ENCODE results near the gene TMC8. TPM values are rescaled to one million over a fixed set of nuclear protein-coding genes. Genes with fewer than 3 reads are reported as not detected.
A peak's percentile ranks its signal among the peaks of the same experiment; 100 is the strongest.

Gene TMC8
- total RNA-seq, 1 donor from 2014 or later: 0.85 TPM

DNA sequence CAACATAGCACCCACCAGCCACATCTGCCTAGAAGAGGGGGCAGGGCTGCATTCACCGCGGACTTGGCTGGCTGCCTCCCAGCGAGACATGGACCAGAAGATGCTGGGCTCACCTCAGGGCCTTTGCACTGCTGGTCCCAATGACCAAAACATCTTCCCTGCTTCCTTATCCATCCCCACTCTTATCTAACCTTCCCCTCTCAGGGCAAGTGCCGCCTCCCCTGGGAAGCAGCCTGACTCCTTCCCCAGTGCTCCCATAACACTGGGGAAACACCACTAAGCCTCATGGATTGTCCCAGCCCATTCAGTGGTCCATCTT lies 7.7 kb upstream of the TMC8 start:
- TF ChIP-seq, protein P1, sequence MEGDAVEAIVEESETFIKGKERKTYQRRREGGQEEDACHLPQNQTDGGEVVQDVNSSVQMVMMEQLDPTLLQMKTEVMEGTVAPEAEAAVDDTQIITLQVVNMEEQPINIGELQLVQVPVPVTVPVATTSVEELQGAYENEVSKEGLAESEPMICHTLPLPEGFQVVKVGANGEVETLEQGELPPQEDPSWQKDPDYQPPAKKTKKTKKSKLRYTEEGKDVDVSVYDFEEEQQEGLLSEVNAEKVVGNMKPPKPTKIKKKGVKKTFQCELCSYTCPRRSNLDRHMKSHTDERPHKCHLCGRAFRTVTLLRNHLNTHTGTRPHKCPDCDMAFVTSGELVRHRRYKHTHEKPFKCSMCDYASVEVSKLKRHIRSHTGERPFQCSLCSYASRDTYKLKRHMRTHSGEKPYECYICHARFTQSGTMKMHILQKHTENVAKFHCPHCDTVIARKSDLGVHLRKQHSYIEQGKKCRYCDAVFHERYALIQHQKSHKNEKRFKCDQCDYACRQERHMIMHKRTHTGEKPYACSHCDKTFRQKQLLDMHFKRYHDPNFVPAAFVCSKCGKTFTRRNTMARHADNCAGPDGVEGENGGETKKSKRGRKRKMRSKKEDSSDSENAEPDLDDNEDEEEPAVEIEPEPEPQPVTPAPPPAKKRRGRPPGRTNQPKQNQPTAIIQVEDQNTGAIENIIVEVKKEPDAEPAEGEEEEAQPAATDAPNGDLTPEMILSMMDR (conservative IDR thresholded peaks at IDR 0.05): no peak
- H3K36me3 Mint-ChIP-seq: peaks cover 7% of the 10 kb centered on the region
- DNase-seq (ENCODE audit: extremely low spot score, unreplicated experiment): no peak
- no peaks in the 10 kb centered on the region for H3K9me3 Mint-ChIP-seq
- H3K4me3 Mint-ChIP-seq: no peak overlapping the region
- H3K4me1 Mint-ChIP-seq (ENCODE audit: unreplicated experiment): peaks cover 4% of the 10 kb centered on the region
- no peak overlapping the region for H3K27ac Mint-ChIP-seq
- H3K27me3 Mint-ChIP-seq: no peaks in the 10 kb centered on the region

GRCh38 chr17:78123258-78123929 lies 7.2 kb upstream of the TMC8 start:
- Mint-ChIP-seq H3K4me1 (ENCODE audit: unreplicated experiment) (peaks cover 4% of the 10 kb centered on the region), H3K27ac (peak overlapping the region; percentile 76), H3K4me3 (peak overlapping the region; percentile 32), H3K36me3 (peaks cover 7% of the 10 kb centered on the region), H3K9me3 (no peaks in the 10 kb centered on the region), H3K27me3 (no peaks in the 10 kb centered on the region)
- TF ChIP-seq, protein P1 (conservative IDR thresholded peaks at IDR 0.05): no peak
- no peak for DNase-seq (ENCODE audit: extremely low spot score, unreplicated experiment)

GRCh38 chr17:78124081-78124835 lies 6.3 kb upstream of the TMC8 start:
- no peak for DNase-seq (ENCODE audit: extremely low spot score, unreplicated experiment)
- TF ChIP-seq, protein P1 (conservative IDR thresholded peaks at IDR 0.05): no peak
- Mint-ChIP-seq H3K27ac (peak overlapping the region; percentile 76), H3K9me3 (no peaks in the 10 kb centered on the region), H3K27me3 (no peaks in the 10 kb centered on the region), H3K36me3 (peaks cover 7% of the 10 kb centered on the region), H3K4me1 (ENCODE audit: unreplicated experiment) (peaks cover 4% of the 10 kb centered on the region), H3K4me3 (no peak overlapping the region)

DNA sequence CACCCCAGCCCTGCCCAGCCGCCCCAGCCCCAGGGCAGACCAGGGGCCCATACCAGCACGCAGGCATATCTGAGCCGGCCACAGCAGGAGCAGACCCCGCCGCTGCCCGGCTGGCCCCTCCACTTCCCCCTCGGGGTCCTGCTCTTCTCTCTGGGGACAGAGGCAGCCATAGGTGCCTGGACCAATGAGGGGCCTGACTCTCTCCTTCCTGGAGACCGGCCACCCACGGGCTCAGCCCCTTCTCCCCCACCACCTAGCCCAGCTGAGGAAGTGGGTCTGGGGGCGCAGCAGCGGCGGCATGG lies 5.8 kb upstream of the TMC8 start:
- TF ChIP-seq, protein P1 (conservative IDR thresholded peaks at IDR 0.05): no peak
- no peak for DNase-seq (ENCODE audit: extremely low spot score, unreplicated experiment)
- Mint-ChIP-seq H3K27me3 (peaks cover 2% of the 10 kb centered on the region), H3K4me1 (ENCODE audit: unreplicated experiment) (peaks cover 6% of the 10 kb centered on the region), H3K4me3 (no peak overlapping the region), H3K27ac (no peak overlapping the region), H3K9me3 (no peaks in the 10 kb centered on the region), H3K36me3 (peaks cover 7% of the 10 kb centered on the region)

DNA sequence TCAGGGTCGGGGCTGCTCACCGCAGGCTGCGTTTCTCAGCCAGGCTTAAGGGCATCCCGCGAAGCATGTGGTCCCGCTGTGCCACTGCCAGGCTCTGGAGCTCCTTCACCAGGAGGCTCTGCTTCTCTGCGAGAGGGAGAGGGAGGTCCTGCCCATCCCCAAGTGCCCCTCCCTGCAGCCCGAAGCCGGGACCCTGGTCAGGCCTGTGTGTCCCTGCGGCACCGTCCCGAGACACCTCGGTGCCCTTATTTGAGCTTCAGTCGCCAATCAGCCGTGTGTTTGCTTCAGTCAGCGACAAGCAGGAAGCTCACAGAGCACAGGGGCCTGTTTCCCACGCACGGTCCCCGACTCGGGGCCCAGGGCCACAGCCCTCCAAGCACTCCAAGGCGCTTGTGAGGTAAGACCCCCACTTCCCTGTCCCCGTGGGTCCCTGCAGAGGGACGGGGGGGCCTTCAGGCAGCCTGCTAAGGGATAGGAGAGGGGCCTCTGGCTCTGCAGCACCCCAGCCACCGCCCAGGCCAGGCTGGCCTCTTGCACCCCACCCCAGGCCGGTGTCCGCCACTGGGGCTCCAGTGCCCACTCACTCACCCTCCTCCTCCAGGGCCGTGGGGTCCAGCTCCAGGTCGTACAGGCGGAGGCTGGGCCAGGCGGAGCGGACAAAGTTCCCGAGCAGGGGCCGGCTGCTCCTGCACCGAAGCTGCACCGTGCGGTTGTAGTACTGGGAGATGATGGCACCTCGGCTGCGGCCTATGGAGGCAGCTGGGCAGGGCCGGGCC lies 5.2 kb upstream of the TMC8 start:
- peaks cover 7% of the 10 kb centered on the region for H3K36me3 Mint-ChIP-seq
- H3K9me3 Mint-ChIP-seq: no peaks in the 10 kb centered on the region

More for the DNA sequence above, 5.2 kb upstream of the TMC8 start:
- Mint-ChIP-seq H3K27me3 (peaks cover 4% of the 10 kb centered on the region), H3K4me3 (no peak overlapping the region), H3K4me1 (ENCODE audit: unreplicated experiment) (peaks cover 9% of the 10 kb centered on the region), H3K27ac (no peak overlapping the region)
- no peak for DNase-seq (ENCODE audit: extremely low spot score, unreplicated experiment)
- TF ChIP-seq, protein P1 (conservative IDR thresholded peaks at IDR 0.05): no peak
